GM19328 (cell line): ENCODE data around the gene MRAS.
"Not testable (repeated sequence)": the region's sequence is repeated elsewhere in the genome, so short reads cannot be mapped to it uniquely, and the experiment has no call there.

ENCODE experiments used
- ATAC-seq: cut with Tn5 transposase; IDR thresholded peaks from one replicate; pipeline ENCODE4 v1.9.1; 2021; ENCODE audit warnings: mild to moderate bottlenecking, moderate library complexity; ENCODE audit not compliant: unreplicated experiment

Gene MRAS

GRCh38 chr3:138442433-138442832 lies 94.1 kb downstream of the MRAS start:
- ATAC-seq: no peak

- no peak for ATAC-seq
Observed at GRCh38 chr3:138443091-138443490, 94.7 kb downstream of the MRAS start.

DNA sequence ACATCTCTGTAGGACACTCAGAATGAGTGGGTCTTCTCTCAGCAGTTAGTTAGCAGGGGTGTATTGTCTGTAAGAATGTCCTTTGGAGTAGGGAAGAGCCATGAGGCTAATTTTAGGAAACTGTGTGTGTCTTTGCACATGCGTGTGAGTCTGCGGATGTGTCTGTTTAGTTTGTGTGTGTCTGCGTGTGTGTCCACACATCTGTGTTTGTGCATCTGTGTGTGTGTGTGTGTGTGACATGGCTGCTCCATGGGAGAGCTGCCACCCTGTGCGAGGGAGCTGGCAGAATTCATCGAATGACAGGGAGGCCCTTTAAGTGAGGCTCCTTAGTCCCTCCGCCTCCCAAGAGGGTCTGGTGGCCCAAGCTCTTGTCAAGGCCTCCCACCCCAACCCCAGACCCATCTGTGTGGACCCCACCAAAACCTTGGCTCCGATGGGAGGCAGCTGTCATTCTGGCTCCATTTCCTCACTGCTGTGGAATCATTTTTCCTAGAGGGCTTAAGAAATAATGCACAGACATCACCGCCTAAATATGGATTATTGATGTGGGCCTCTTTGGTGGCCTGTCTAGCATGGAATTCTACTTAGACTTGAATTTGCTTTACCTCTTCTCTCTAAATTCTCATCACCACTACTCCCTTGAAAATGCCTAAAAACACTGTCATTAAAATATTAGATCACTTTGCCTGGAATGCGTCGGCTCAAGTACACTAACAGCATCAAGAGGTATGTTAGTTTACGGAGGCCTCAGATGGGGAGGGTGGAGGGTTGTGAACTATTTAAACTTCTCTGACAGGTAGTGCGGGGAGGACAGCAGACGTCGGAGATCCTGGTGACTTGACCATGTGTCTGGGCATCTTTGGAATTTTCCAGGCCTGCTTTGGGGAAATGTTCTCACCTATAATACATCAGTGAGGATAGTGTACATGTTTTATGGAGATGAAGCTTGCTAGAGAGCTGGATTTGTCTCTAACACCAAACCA lies 95.4 kb downstream of the MRAS start:
- ATAC-seq: no peak

DNA sequence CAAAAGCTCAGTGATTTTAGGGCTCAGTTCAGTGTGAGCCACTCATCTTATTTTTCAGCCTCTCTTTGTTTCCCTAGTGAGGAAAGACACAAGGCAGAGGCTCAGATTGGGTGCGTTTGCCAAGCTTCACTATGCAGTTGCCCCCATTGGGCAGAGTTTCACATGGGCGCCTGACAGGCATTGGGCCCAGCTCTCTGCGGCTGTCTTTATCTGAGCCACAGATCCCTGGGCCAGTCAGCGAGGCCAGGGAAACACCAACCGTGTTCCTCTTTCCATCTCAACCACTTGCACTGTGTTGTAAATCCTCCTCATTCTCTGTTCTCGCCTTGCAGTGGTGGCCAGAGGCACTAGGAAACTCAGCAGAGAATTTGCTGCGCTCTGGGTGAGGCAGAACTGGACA lies 96.9 kb downstream of the MRAS start:
- no peak for ATAC-seq

- no peak for ATAC-seq
Observed at GRCh38 chr3:138445654-138446053, 97.3 kb downstream of the MRAS start.

DNA sequence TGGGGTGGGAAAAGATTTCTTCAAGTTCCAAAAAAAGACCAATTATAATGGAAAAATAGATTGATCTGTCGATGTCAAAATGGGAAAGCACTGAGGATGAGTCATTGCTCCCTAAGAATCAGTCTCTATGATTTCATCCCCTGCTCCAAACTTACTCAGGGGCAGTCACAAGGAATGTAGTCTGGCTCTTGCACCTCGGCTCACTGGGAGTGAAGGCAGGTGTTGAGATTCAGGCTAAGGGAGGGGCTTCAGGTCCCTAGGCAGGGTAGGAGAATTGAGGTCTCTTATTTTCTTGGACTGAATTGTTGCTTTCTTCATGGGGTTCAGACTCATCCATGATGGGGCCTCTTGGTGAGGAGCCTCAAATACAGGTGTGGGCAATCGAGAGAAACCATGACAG lies 100.3 kb downstream of the MRAS start:
- no peak for ATAC-seq

- no peak for ATAC-seq
Observed at GRCh38 chr3:138449490-138449889, 101.1 kb downstream of the MRAS start.

DNA sequence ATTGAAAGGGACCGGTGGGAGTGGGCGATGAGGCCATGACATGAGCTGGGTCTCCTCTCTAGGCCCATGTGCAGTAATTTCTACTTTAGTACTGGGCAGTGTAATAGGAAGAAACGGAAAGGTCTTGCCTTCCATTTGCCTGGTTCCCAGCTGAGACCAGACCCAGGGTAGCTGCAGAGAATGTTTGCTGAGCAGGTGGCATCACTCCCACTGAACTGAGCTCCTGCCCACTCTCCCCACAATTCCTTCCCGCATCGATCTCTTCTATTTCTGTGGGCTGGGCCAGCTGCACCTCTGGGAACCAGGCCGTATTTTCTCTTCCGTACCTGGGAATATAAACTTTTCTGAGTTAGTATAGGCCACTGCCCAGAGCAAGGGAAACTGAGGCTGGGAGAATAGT lies 101.8 kb downstream of the MRAS start:
- no peak for ATAC-seq

- ATAC-seq: no peak
Observed at GRCh38 chr3:138450704-138451424, 102.5 kb downstream of the MRAS start.

DNA sequence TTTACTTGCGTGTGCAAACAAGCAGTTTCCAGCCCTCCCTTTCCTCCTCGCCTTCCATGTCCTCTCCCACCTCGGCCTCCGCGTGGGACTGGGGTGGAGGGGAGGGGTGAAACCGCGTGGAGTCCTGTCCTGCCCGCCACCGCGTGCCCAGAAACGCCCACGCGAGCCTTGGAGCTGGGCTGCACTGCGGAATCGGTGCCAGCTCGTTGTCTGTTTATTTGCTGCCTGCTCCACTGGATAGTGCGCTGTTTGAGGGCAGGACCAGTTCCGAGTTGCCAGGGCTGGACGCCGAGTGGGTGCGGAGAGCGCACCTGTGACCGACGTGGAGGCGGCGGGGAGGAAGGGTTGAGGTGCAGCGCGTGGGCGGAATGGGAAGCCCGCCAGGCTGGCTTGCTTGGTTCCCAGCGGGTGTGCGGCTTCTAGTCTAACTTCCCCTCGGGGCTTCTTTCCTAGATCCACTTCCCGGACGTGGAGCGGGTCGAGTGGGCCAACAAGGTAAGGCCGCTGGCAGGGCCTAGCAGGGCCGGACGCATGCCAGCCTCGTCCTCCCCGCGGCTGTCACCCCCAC lies 103.3 kb downstream of the MRAS start:
- ATAC-seq: no peak

GRCh38 chr3:138452436-138452835 lies 104.1 kb downstream of the MRAS start:
- no peak for ATAC-seq

DNA sequence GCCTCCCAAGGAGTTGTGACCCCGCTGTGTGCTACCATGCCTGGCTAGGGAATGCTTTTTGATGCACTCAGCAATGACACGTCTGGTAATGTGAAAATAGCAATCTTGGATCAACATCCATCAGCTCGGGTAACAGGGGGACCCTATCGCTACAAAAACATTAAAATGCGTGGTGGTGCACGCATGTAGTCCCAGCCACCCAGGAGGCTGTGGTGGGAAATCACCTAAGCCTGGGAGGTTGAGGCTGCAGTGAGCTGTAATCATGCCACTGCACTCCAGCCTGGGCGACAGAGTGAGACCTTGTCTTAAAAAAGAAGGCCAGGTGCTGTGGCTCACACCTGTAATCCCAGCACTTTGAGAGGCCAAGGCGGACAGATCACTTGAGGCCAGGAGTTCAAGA lies 105.6 kb downstream of the MRAS start:
- not testable (repeated sequence) for ATAC-seq
